K562 (cell line): ENCODE results near the gene CDH16. TPM values are rescaled to one million over a fixed set of nuclear protein-coding genes. Genes with fewer than 3 reads are reported as not detected.

Experiments used
- CBFA2T2 ChIP-seq: fragments of 450-650 bp; conservative IDR thresholded peaks from 2 replicates; pipeline ENCODE4 v1.6.1; 2017; ENCODE audit warnings: mild to moderate bottlenecking
- E2F6 ChIP-seq, 2 experiments: IDR thresholded peaks; 2 replicates each; pipeline ENCODE4 v1.6.1; 2011; ENCODE audit warnings: borderline replicate concordance in 1 of 2, control low read depth in 1 of 2, low read depth in 1 of 2, low read length in 1 of 2, mild to moderate bottlenecking in 1 of 2, mixed read lengths in 1 of 2, moderate library complexity in 1 of 2; ENCODE audit not compliant: insufficient read depth in 1 of 2, insufficient read length in 1 of 2, poor library complexity in 1 of 2, severe bottlenecking in 1 of 2; ENCODE audit errors: extremely low read depth in 1 of 2
- FOS ChIP-seq: IDR thresholded peaks from 3 replicates; pipeline ENCODE4 v1.6.1; 2011; ENCODE audit not compliant: insufficient read length; ENCODE audit errors: extremely low read depth
- FOXM1 ChIP-seq, 2 experiments: fragments of 450-650 bp in 1 of 2; sonication (generic) in 1 of 2; formaldehyde crosslinking in 1 of 2; IDR thresholded peaks; 2 replicates each; pipeline versions ENCODE4 v1.6.1 to v1.9.0; 2017 to 2022; ENCODE audit warnings: low read depth in 2 of 2, mild to moderate bottlenecking in 2 of 2, missing genetic modification reagents in 1 of 2, moderate library complexity in 1 of 2
- MAFF ChIP-seq: IDR thresholded peaks from 2 replicates; pipeline ENCODE4 v1.6.1; 2012; ENCODE audit warnings: low read length, improper control_type of control experiment
- MED1 ChIP-seq: sonication (generic); formaldehyde crosslinking; IDR thresholded peaks from 2 replicates; pipeline ENCODE4 v1.8.1; 2023; ENCODE audit warnings: missing genetic modification reagents, borderline replicate concordance
- MYC ChIP-seq, 2 experiments: fragments of 250-450 bp in 1 of 2; sonication (Bioruptor Pico) in 1 of 2; IDR thresholded peaks; 2 replicates each; pipeline versions ENCODE4 v1.5.1 to v1.6.1; 2012 to 2021; ENCODE audit warnings: low read depth in 2 of 2, borderline replicate concordance in 1 of 2, improper control_type of control experiment in 1 of 2, low read length in 1 of 2, mild to moderate bottlenecking in 1 of 2, moderate library complexity in 1 of 2
- NONO ChIP-seq, 2 experiments: fragments of 200-400 bp in 1 of 2; fragments of 450-650 bp in 1 of 2; formaldehyde crosslinking in 1 of 2; IDR thresholded peaks; 2 replicates each; pipeline ENCODE4 v1.6.1; 2017; ENCODE audit warnings: low read depth in 2 of 2, mild to moderate bottlenecking in 2 of 2, moderate library complexity in 2 of 2, low read length in 1 of 2
- REST ChIP-seq, 2 experiments: fragments of 450-650 bp; formaldehyde crosslinking in 1 of 2; IDR thresholded peaks; 2 replicates each; pipeline versions ENCODE4 v1.4.0 to v1.6.1; 2014 to 2020; ENCODE audit warnings: mild to moderate bottlenecking in 2 of 2, borderline replicate concordance in 1 of 2, low read depth in 1 of 2
- SMAD1 ChIP-seq: fragments of 150-350 bp; IDR thresholded peaks from 2 replicates; pipeline ENCODE4 v1.6.1; 2014; ENCODE audit warnings: low read length, low read depth; ENCODE audit not compliant: partially characterized antibody
- TFAP4 ChIP-seq: sonication (generic); formaldehyde crosslinking; IDR thresholded peaks from 2 replicates; pipeline ENCODE4 v1.8.0; 2022; ENCODE audit warnings: missing genetic modification reagents, mild to moderate bottlenecking, moderate library complexity, borderline replicate concordance
- ZNF79 ChIP-seq: fragments of 250-450 bp; sonication (Bioruptor Pico); IDR thresholded peaks from 2 replicates; pipeline ENCODE4 v1.4.0; 2020; ENCODE audit warnings: low read depth, mild to moderate bottlenecking, moderate library complexity
- polyA plus RNA-seq, 8 experiments: library from polyadenylated mRNA; depleted of rRNA in 4 of 8; stranded (reverse) in 5 of 8; unstranded in 3 of 8; fragments of >200 nt; fragmentation: Nextera tagmentation in 2 of 8; fragmentation: Illumina TruSeq in 1 of 8; extraction: Ambion mirVana in 2 of 8; extraction: Trizol in 1 of 8; gene quantifications; 2 replicates each; pipeline versions ENCODE4 v1.2.1 to v1.2.3, GENCODE V29; 2011 to 2014; ENCODE audit warnings: inconsistent platforms in 1 of 8, missing spikeins in 1 of 8
- total RNA-seq, 7 experiments: library from RNA; depleted of rRNA in 6 of 7; stranded (reverse); fragments of >200 nt in 6 of 7; fragmentation: Illumina TruSeq in 2 of 7; extraction: Trizol in 2 of 7; gene quantifications; 2 replicates each; pipeline versions ENCODE4 v1.2.1 to v1.2.3, GENCODE V29; 2011 to 2021; ENCODE audit warnings: low replicate concordance in 1 of 7

The CDH16 gene
- total and polyA plus RNA-seq, 9 of the 15 experiments (the other 6 are each of a cell fraction or from before 2014, with no cell fraction given) = not detected

GRCh38 chr16:66899945-66900710 lies 18.6 kb downstream of the CDH16 start (continued):
- peak; percentile 65; the same call in 1 of the 2 replicates for TF ChIP-seq TFAP4 (CRISPR knock-in tag)
- peak; percentile 54; the same call in 1 of the 2 replicates for TF ChIP-seq REST (IDR thresholded peaks at IDR 0.05; ENCODE audit: borderline replicate concordance)
- no peak for TF ChIP-seq REST (CRISPR knock-in tag; IDR thresholded peaks at IDR 0.05; ENCODE audit: low read depth)
- peak; percentile 46 for TF ChIP-seq CBFA2T2
- 0 out of 4 replicates have a peak, but pooled peaks of 1 of the 2 experiments have one; percentile 55 for TF ChIP-seq NONO (IDR thresholded peaks at IDR 0.05; ENCODE audit: low read depth in 2 of 2, low read length in 1 of 2)
- TF ChIP-seq E2F6 (IDR thresholded peaks at IDR 0.05; ENCODE audit: borderline replicate concordance in 1 of 2, extremely low read depth in 1 of 2, insufficient read depth in 1 of 2, insufficient read length in 1 of 2, low read depth in 1 of 2, low read length in 1 of 2, poor library complexity in 1 of 2, severe bottlenecking in 1 of 2) = peak in 1 of 2 experiments; percentile 47
- peak; percentile 91 for TF ChIP-seq MYC (IDR thresholded peaks at IDR 0.05; ENCODE audit: low read depth, low read length)
- no peak for TF ChIP-seq MYC (CRISPR knock-in tag; IDR thresholded peaks at IDR 0.05; ENCODE audit: borderline replicate concordance, low read depth)
- peak; percentile 98 for TF ChIP-seq SMAD1
- TF ChIP-seq MED1 (CRISPR knock-in tag) = no peak
- TF ChIP-seq FOS = peak; percentile 14
- TF ChIP-seq MAFF = no peak
- TF ChIP-seq FOXM1 (IDR thresholded peaks at IDR 0.05; ENCODE audit: low read depth) = no peak
- no peak for TF ChIP-seq FOXM1 (CRISPR knock-in tag; IDR thresholded peaks at IDR 0.05; ENCODE audit: low read depth)
- TF ChIP-seq ZNF79 (CRISPR knock-in tag) = no peak
